Measurements from ENCODE around the gene ZNF180. TPM values are rescaled to one million over a fixed set of nuclear protein-coding genes. Genes with fewer than 3 reads are reported as not detected.

ZNF180 gene
- total RNA-seq, 1 experiment from 2014 or later: 8.9 TPM

GRCh38 chr19:44549507-44549906 is 49.2 kb upstream of the ZNF180 start (continued):
- no peak for TF ChIP-seq ZNF317 (CRISPR knock-in tag; IDR thresholded peaks at IDR 0.05; ENCODE audit: borderline replicate concordance, low read depth)
- TF ChIP-seq ZNF512 (CRISPR knock-in tag; IDR thresholded peaks at IDR 0.05; ENCODE audit: borderline replicate concordance): no peak
- TF ChIP-seq ARID4B (CRISPR knock-in tag; IDR thresholded peaks at IDR 0.05; ENCODE audit: borderline replicate concordance): no peak
- no peak for TF ChIP-seq ZNF138 (CRISPR knock-in tag; conservative IDR thresholded peaks at IDR 0.05)

- ATAC-seq: no peak
- H3K36me3 Mint-ChIP-seq: no peaks in the 10 kb centered on the region
- ChIA-PET POLR2A (no interaction called here), CTCF (interaction anchor here (1.4 kb wide), 1 partner anchor 62 kb away, joined by 3 read pairs; no protein-coding TSS in a partner anchor)
- H3K9me3 Mint-ChIP-seq: peaks cover 16% of the 10 kb centered on the region
- H3K27me3 Mint-ChIP-seq (ENCODE audit: low read depth): peaks cover 23% of the 10 kb centered on the region
- TF ChIP-seq FOXJ3 (CRISPR knock-in tag; IDR thresholded peaks at IDR 0.05; ENCODE audit: borderline replicate concordance) (no peak), IRF1 (CRISPR knock-in tag; IDR thresholded peaks at IDR 0.05) (no peak), TEAD4 (CRISPR knock-in tag; IDR thresholded peaks at IDR 0.05) (no peak), ATF3 (CRISPR knock-in tag; conservative IDR thresholded peaks at IDR 0.05) (no peak), GTF2I (CRISPR knock-in tag; conservative IDR thresholded peaks at IDR 0.05) (no peak), ZNF423 (CRISPR knock-in tag; IDR thresholded peaks at IDR 0.05) (no peak), E2F5 (CRISPR knock-in tag; IDR thresholded peaks at IDR 0.05) (no peak), TP53 (CRISPR knock-in tag; IDR thresholded peaks at IDR 0.05) (no peak), SMAD3 (CRISPR knock-in tag; IDR thresholded peaks at IDR 0.05; ENCODE audit: borderline replicate concordance) (no peak), CBFB (CRISPR knock-in tag; IDR thresholded peaks at IDR 0.05; ENCODE audit: low read depth) (no peak), CREM (CRISPR knock-in tag; IDR thresholded peaks at IDR 0.05) (no peak)
- no peak overlapping the region for H3K27ac Mint-ChIP-seq
- no peaks in the 10 kb centered on the region for H3K4me1 Mint-ChIP-seq
- no peak for DNase-seq (ENCODE audit: low spot score)
- H3K4me3 Mint-ChIP-seq: no peak overlapping the region
Observed at GRCh38 chr19:44548736-44549135, 48.4 kb upstream of the ZNF180 start.

- Mint-ChIP-seq H3K9me3 (peaks cover 41% of the 10 kb centered on the region), H3K27ac (no peak overlapping the region), H3K4me1 (no peaks in the 10 kb centered on the region), H3K27me3 (ENCODE audit: low read depth) (peaks cover 54% of the 10 kb centered on the region), H3K4me3 (no peak overlapping the region), H3K36me3 (0 out of 2 replicates have a peak, but pooled peaks cover 3% of the 10 kb centered on the region)
- CTCF ChIA-PET: no interaction called here
- POLR2A ChIA-PET: no interaction called here
- DNase-seq (ENCODE audit: low spot score) (no peak), ATAC-seq (no peak)
- TF ChIP-seq E2F1 (CRISPR knock-in tag; IDR thresholded peaks at IDR 0.05) (no peak), IRF1 (CRISPR knock-in tag; IDR thresholded peaks at IDR 0.05) (no peak), FOXP1 (CRISPR knock-in tag; IDR thresholded peaks at IDR 0.05; ENCODE audit: borderline replicate concordance) (no peak), NFATC4 (CRISPR knock-in tag; IDR thresholded peaks at IDR 0.05) (no peak), ZNF396 (CRISPR knock-in tag; IDR thresholded peaks at IDR 0.05; ENCODE audit: borderline replicate concordance) (no peak), USF1 (CRISPR knock-in tag; IDR thresholded peaks at IDR 0.05) (no peak), ZNF138 (CRISPR knock-in tag; conservative IDR thresholded peaks at IDR 0.05) (no peak), ZNF512 (CRISPR knock-in tag; IDR thresholded peaks at IDR 0.05; ENCODE audit: borderline replicate concordance) (no peak)
Observed at GRCh38 chr19:44544031-44544430, 43.7 kb upstream of the ZNF180 start.

All from WTC11 (cell line).